ENCODE results near the gene NACC2. TPM values are rescaled to one million over a fixed set of nuclear protein-coding genes. Genes with fewer than 3 reads are reported as not detected.
A peak's percentile ranks its signal among the peaks of the same experiment; 100 is the strongest.

The NACC2 gene
- total and polyA plus RNA-seq, 10 of the 15 experiments (the other 5 are each of a cell fraction or from before 2014, with no cell fraction given): 0.66 to 14.7 (median 3.5) TPM

DNA sequence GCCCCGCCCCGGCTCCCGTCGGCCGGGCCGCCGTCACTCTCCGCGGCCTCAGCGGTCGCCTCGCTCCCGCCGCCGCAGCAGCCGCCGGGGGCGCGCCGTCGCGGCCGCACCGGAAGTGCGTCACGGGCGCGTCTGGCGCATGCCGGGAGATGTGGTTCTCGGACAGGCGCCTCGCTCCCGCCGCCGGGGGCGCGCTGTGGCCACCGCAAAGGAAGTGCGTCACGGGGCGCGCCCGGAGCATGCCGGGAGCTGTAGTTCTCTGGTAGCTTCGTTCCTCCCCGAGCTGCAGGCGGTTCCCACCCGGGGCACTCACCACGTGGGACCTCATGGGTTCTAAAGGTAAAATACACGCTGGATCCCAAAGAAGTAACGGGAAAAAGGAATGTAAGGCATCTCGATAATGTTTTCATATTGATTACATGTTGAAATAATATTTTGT lies 133.8 kb downstream of the NACC2 start, which contains the start of gene UBAC1 (continued):
- TF ChIP-seq NR2C2 (IDR thresholded peaks at IDR 0.05; ENCODE audit: borderline replicate concordance, control insufficient read depth, insufficient read length, low read depth) (no peak), RFX5 (IDR thresholded peaks at IDR 0.05; ENCODE audit: low read depth, low read length) (no peak), ZNF217 (IDR thresholded peaks at IDR 0.05) (0 out of 2 replicates have a peak, but pooled peaks have one; percentile 26), MYB (IDR thresholded peaks at IDR 0.05; ENCODE audit: borderline replicate concordance, low read depth, low read length) (no peak), SMAD1 (IDR thresholded peaks at IDR 0.05; ENCODE audit: low read depth, partially characterized antibody) (no peak), KLF5 (IDR thresholded peaks at IDR 0.05; ENCODE audit: partially characterized antibody) (peak; percentile 85), STAT3 (IDR thresholded peaks at IDR 0.05; ENCODE audit: low read depth, low read length) (no peak), IKZF1 (conservative IDR thresholded peaks at IDR 0.05) (peak; percentile 99), KAT2A (conservative IDR thresholded peaks at IDR 0.05; ENCODE audit: control insufficient read depth, low read depth, low read length) (no peak), PAX8 (IDR thresholded peaks at IDR 0.05) (no peak), SUZ12 (IDR thresholded peaks at IDR 0.05; ENCODE audit: unreplicated experiment) (no peak), BHLHE40 (IDR thresholded peaks at IDR 0.05; ENCODE audit: borderline replicate concordance in 1 of 2, low read depth in 2 of 2, low read length in 1 of 2) (peak; percentile 28 to 82; a peak in 3 of 4 replicates)
- TF ChIP-seq, protein P1, sequence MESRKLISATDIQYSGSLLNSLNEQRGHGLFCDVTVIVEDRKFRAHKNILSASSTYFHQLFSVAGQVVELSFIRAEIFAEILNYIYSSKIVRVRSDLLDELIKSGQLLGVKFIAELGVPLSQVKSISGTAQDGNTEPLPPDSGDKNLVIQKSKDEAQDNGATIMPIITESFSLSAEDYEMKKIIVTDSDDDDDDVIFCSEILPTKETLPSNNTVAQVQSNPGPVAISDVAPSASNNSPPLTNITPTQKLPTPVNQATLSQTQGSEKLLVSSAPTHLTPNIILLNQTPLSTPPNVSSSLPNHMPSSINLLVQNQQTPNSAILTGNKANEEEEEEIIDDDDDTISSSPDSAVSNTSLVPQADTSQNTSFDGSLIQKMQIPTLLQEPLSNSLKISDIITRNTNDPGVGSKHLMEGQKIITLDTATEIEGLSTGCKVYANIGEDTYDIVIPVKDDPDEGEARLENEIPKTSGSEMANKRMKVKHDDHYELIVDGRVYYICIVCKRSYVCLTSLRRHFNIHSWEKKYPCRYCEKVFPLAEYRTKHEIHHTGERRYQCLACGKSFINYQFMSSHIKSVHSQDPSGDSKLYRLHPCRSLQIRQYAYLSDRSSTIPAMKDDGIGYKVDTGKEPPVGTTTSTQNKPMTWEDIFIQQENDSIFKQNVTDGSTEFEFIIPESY (IDR thresholded peaks at IDR 0.05): no peak
- TF ChIP-seq, protein P2, sequence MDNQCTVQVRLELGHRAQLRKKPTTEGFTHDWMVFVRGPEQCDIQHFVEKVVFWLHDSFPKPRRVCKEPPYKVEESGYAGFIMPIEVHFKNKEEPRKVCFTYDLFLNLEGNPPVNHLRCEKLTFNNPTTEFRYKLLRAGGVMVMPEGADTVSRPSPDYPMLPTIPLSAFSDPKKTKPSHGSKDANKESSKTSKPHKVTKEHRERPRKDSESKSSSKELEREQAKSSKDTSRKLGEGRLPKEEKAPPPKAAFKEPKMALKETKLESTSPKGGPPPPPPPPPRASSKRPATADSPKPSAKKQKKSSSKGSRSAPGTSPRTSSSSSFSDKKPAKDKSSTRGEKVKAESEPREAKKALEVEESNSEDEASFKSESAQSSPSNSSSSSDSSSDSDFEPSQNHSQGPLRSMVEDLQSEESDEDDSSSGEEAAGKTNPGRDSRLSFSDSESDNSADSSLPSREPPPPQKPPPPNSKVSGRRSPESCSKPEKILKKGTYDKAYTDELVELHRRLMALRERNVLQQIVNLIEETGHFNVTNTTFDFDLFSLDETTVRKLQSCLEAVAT (IDR thresholded peaks at IDR 0.05): no peak
- TF ChIP-seq, protein P3, sequence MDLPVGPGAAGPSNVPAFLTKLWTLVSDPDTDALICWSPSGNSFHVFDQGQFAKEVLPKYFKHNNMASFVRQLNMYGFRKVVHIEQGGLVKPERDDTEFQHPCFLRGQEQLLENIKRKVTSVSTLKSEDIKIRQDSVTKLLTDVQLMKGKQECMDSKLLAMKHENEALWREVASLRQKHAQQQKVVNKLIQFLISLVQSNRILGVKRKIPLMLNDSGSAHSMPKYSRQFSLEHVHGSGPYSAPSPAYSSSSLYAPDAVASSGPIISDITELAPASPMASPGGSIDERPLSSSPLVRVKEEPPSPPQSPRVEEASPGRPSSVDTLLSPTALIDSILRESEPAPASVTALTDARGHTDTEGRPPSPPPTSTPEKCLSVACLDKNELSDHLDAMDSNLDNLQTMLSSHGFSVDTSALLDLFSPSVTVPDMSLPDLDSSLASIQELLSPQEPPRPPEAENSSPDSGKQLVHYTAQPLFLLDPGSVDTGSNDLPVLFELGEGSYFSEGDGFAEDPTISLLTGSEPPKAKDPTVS (IDR thresholded peaks at IDR 0.05; ENCODE audit: low read depth, low read length): no peak
- TF ChIP-seq, protein P4, sequence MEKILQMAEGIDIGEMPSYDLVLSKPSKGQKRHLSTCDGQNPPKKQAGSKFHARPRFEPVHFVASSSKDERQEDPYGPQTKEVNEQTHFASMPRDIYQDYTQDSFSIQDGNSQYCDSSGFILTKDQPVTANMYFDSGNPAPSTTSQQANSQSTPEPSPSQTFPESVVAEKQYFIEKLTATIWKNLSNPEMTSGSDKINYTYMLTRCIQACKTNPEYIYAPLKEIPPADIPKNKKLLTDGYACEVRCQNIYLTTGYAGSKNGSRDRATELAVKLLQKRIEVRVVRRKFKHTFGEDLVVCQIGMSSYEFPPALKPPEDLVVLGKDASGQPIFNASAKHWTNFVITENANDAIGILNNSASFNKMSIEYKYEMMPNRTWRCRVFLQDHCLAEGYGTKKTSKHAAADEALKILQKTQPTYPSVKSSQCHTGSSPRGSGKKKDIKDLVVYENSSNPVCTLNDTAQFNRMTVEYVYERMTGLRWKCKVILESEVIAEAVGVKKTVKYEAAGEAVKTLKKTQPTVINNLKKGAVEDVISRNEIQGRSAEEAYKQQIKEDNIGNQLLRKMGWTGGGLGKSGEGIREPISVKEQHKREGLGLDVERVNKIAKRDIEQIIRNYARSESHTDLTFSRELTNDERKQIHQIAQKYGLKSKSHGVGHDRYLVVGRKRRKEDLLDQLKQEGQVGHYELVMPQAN (conservative IDR thresholded peaks at IDR 0.05): no peak; the same call in 1 of the 2 replicates
- TF ChIP-seq, protein P5, sequence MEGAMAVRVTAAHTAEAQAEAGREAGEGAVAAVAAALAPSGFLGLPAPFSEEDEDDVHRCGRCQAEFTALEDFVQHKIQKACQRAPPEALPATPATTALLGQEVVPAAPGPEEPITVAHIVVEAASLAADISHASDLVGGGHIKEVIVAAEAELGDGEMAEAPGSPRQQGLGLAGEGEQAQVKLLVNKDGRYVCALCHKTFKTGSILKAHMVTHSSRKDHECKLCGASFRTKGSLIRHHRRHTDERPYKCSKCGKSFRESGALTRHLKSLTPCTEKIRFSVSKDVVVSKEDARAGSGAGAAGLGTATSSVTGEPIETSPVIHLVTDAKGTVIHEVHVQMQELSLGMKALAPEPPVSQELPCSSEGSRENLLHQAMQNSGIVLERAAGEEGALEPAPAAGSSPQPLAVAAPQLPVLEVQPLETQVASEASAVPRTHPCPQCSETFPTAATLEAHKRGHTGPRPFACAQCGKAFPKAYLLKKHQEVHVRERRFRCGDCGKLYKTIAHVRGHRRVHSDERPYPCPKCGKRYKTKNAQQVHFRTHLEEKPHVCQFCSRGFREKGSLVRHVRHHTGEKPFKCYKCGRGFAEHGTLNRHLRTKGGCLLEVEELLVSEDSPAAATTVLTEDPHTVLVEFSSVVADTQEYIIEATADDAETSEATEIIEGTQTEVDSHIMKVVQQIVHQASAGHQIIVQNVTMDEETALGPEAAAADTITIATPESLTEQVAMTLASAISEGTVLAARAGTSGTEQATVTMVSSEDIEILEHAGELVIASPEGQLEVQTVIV (IDR thresholded peaks at IDR 0.05; ENCODE audit: borderline replicate concordance, partially characterized antibody): no peak
- TF ChIP-seq, protein P6, sequence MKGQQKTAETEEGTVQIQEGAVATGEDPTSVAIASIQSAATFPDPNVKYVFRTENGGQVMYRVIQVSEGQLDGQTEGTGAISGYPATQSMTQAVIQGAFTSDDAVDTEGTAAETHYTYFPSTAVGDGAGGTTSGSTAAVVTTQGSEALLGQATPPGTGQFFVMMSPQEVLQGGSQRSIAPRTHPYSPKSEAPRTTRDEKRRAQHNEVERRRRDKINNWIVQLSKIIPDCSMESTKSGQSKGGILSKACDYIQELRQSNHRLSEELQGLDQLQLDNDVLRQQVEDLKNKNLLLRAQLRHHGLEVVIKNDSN (IDR thresholded peaks at IDR 0.05; ENCODE audit: borderline replicate concordance, extremely low read length, insufficient read depth, low read depth, low read length): no peak

All from GM12878 (cell line).